HepG2 (cell line): ENCODE results near the gene SIRT1. TPM values are rescaled to one million over a fixed set of nuclear protein-coding genes. Genes with fewer than 3 reads are reported as not detected.

Source experiments
- ARHGAP35 ChIP-seq: sonication (generic); formaldehyde crosslinking; IDR thresholded peaks from 2 replicates; pipeline ENCODE4 v1.9.0; 2022; ENCODE audit warnings: mild to moderate bottlenecking, inconsistent platforms, moderate library complexity, missing genetic modification reagents, borderline replicate concordance
- FOXO4 ChIP-seq: sonication (generic); formaldehyde crosslinking; conservative IDR thresholded peaks from 2 replicates; pipeline ENCODE4 v1.8.1; 2023; ENCODE audit warnings: missing genetic modification reagents
- HDAC2 ChIP-seq: sonication (generic); formaldehyde crosslinking; IDR thresholded peaks from 2 replicates; pipeline ENCODE4 v1.4.0; 2020; ENCODE audit warnings: missing genetic modification reagents
- HOXA3 ChIP-seq: sonication (generic); formaldehyde crosslinking; IDR thresholded peaks from 2 replicates; pipeline ENCODE4 v1.5.0; 2020; ENCODE audit warnings: missing genetic modification reagents
- RCOR2 ChIP-seq: IDR thresholded peaks from 2 replicates; pipeline ENCODE4 v1.6.1; 2016; ENCODE audit warnings: missing biosample characterization, missing genetic modification reagents
- RFX1 ChIP-seq: fragments of 450-650 bp; IDR thresholded peaks from 2 replicates; pipeline ENCODE4 v1.6.1; 2017
- SAP130 ChIP-seq: IDR thresholded peaks from 2 replicates; pipeline ENCODE4 v1.6.1; 2016; ENCODE audit warnings: low read depth
- STAT5B ChIP-seq: sonication (generic); formaldehyde crosslinking; IDR thresholded peaks from 2 replicates; pipeline ENCODE4 v1.4.0; 2020; ENCODE audit warnings: missing genetic modification reagents
- ZBTB42 ChIP-seq: sonication (generic); formaldehyde crosslinking; IDR thresholded peaks from 2 replicates; pipeline ENCODE4 v1.5.0; 2020; ENCODE audit warnings: mild to moderate bottlenecking, missing genetic modification reagents
- ZNF136 ChIP-seq: sonication (generic); formaldehyde crosslinking; IDR thresholded peaks from 2 replicates; pipeline ENCODE4 v1.8.1; 2022; ENCODE audit warnings: low read depth, mild to moderate bottlenecking, moderate library complexity, missing genetic modification reagents
- ZNF503 ChIP-seq: sonication (generic); formaldehyde crosslinking; IDR thresholded peaks from 2 replicates; pipeline ENCODE4 v1.4.0; 2020; ENCODE audit warnings: missing genetic modification reagents
- ZNF569 ChIP-seq: sonication (generic); formaldehyde crosslinking; IDR thresholded peaks from 2 replicates; pipeline ENCODE4 v1.5.0; 2020; ENCODE audit warnings: mild to moderate bottlenecking, missing genetic modification reagents, moderate library complexity, borderline replicate concordance
- ZNF580 ChIP-seq: IDR thresholded peaks from 2 replicates; pipeline ENCODE4 v1.6.1; 2016; ENCODE audit warnings: low read depth, borderline replicate concordance
- ZNF660 ChIP-seq: sonication (generic); formaldehyde crosslinking; IDR thresholded peaks from 2 replicates; pipeline ENCODE4 v1.5.1; 2020; ENCODE audit warnings: mild to moderate bottlenecking, low read depth, missing genetic modification reagents, borderline replicate concordance
- ZNF672 ChIP-seq: sonication (generic); formaldehyde crosslinking; IDR thresholded peaks from 2 replicates; pipeline ENCODE4 v1.8.1; 2022; ENCODE audit warnings: missing genetic modification reagents
- ZSCAN29 ChIP-seq: sonication (generic); formaldehyde crosslinking; conservative IDR thresholded peaks from 2 replicates; pipeline ENCODE4 v1.4.0; 2020; ENCODE audit warnings: mild to moderate bottlenecking, missing genetic modification reagents
- polyA plus RNA-seq, 8 experiments: library from polyadenylated mRNA; depleted of rRNA in 3 of 8; stranded (reverse) in 7 of 8; unstranded in 1 of 8; fragments of >200 nt; fragmentation: Illumina TruSeq in 4 of 8; extraction: Trizol in 4 of 8; gene quantifications; 2 replicates each; pipeline versions ENCODE4 v1.2.1 to v1.2.3, GENCODE V29; 2011 to 2016; ENCODE audit warnings: low read depth in 4 of 8, missing spikeins in 1 of 8, mixed read lengths in 1 of 8; ENCODE audit not compliant: insufficient read depth in 1 of 8
- total RNA-seq, 5 experiments: library from RNA; depleted of rRNA; stranded (reverse); fragments of >200 nt; fragmentation: Illumina TruSeq; extraction: Trizol; gene quantifications; 2 replicates each; pipeline ENCODE4 v1.2.3, GENCODE V29; 2016; ENCODE audit warnings: low read depth in 1 of 5
- TF ChIP-seq, protein P1 (sequence below): fragments of 450-650 bp; IDR thresholded peaks from 2 replicates; pipeline ENCODE4 v1.6.1; 2016
- TF ChIP-seq, protein P2 (sequence below): sonication (generic); formaldehyde crosslinking; IDR thresholded peaks from 2 replicates; pipeline ENCODE4 v1.4.0; 2020; ENCODE audit warnings: missing genetic modification reagents, low read depth, mild to moderate bottlenecking, borderline replicate concordance
- TF ChIP-seq, protein P3 (sequence below): sonication (generic); formaldehyde crosslinking; IDR thresholded peaks from 2 replicates; pipeline ENCODE4 v1.4.0; 2020; ENCODE audit warnings: mild to moderate bottlenecking, low read depth, missing genetic modification reagents

The SIRT1 gene
- total and polyA plus RNA-seq, 2 of the 13 experiments (the other 11 are each of a cell fraction or from before 2014, with no cell fraction given), result 9.4 to 10.2 TPM

DNA sequence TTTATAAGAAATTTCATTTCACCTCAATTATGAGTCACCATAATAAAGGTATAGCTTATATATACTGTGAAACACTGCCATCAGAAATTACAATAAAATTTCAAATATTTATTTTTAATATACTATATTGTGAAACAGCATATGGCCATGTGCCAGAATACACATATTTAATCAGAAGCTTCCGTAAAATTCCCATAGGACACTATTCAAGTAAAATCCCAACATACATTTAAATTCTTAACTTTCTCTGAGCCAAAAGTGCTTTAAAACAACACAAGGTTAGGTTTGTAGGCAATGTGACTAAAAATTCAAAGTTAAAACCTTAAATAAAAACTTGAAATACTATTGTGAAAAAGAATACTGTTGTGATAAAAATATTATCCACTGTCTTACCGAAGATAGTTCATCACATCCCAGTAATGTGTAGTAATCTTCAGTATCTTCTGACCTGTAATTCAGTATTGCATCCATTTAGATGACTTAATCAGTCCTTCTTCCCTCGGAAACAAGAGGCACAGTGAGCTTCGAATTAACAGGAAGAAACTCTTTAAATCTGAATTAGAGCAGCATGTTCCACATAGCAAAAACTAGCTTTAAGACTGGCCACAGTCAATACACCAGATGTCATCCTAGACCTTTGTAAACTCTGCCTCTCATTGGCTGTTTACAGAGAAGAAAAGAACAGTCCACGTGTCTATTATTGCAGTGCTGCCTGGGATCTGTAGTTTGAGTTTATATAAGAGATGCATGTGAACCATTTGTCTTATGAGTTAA is 46.7 kb upstream of the SIRT1 start, which contains the start of gene DNAJC12 (continued):
- TF ChIP-seq, protein P1, sequence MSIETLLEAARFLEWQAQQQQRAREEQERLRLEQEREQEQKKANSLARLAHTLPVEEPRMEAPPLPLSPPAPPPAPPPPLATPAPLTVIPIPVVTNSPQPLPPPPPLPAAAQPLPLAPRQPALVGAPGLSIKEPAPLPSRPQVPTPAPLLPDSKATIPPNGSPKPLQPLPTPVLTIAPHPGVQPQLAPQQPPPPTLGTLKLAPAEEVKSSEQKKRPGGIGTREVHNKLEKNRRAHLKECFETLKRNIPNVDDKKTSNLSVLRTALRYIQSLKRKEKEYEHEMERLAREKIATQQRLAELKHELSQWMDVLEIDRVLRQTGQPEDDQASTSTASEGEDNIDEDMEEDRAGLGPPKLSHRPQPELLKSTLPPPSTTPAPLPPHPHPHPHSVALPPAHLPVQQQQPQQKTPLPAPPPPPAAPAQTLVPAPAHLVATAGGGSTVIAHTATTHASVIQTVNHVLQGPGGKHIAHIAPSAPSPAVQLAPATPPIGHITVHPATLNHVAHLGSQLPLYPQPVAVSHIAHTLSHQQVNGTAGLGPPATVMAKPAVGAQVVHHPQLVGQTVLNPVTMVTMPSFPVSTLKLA, result peak; percentile 62
- TF ChIP-seq ZNF672 (CRISPR knock-in tag) (no peak), ZNF503 (CRISPR knock-in tag) (no peak), ZNF580 (0 out of 2 replicates have a peak, but pooled peaks have one; percentile 19), ARHGAP35 (CRISPR knock-in tag) (no peak), SAP130 (CRISPR knock-in tag) (peak; percentile 91), ZNF660 (CRISPR knock-in tag) (no peak), RCOR2 (peak; percentile 45; the same call in 1 of the 2 replicates), FOXO4 (no peak), RFX1 (no peak), STAT5B (CRISPR knock-in tag) (no peak), ZSCAN29 (no peak), HDAC2 (0 out of 2 replicates have a peak, but pooled peaks have one; percentile 8), HOXA3 (no peak), ZBTB42 (no peak), ZNF136 (CRISPR knock-in tag) (no peak), ZNF569 (CRISPR knock-in tag) (no peak)
- TF ChIP-seq, protein P2, sequence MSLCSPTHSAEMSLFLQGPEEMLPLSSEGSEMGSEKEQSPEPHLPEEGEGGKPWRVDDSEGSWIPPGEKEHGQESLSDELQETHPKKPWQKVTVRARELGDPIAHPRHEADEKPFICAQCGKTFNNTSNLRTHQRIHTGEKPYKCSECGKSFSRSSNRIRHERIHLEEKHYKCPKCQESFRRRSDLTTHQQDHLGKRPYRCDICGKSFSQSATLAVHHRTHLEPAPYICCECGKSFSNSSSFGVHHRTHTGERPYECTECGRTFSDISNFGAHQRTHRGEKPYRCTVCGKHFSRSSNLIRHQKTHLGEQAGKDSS, result no peak
- TF ChIP-seq, protein P3, sequence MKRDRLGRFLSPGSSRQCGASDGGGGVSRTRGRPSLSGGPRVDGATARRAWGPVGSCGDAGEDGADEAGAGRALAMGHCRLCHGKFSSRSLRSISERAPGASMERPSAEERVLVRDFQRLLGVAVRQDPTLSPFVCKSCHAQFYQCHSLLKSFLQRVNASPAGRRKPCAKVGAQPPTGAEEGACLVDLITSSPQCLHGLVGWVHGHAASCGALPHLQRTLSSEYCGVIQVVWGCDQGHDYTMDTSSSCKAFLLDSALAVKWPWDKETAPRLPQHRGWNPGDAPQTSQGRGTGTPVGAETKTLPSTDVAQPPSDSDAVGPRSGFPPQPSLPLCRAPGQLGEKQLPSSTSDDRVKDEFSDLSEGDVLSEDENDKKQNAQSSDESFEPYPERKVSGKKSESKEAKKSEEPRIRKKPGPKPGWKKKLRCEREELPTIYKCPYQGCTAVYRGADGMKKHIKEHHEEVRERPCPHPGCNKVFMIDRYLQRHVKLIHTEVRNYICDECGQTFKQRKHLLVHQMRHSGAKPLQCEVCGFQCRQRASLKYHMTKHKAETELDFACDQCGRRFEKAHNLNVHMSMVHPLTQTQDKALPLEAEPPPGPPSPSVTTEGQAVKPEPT (CRISPR knock-in tag), result no peak
